ENCODE measurements around the gene SH3RF3.

Gene SH3RF3

DNA sequence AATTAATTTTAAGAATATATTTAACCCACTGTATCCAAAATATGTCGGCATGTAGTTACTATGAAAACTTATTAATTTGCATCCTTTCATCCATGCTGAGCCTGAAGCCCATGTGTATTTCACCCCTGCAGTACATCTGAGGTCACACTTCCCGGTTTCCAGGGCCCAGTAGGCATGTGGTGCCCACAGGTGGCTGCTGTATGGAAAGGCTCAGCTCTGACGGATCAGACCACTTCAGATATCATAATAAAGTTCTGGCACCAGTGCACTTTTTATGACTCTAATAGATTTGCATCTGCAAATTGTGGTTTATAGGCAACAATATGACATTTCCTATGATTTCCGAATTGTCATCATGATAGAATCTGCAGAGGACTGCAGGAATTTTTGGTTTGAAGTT lies 22.5 kb downstream of the SH3RF3 start:
- DNase-seq (ENCODE audit: extremely low read depth, low read depth) = no peak
- TF ChIP-seq, protein P1, sequence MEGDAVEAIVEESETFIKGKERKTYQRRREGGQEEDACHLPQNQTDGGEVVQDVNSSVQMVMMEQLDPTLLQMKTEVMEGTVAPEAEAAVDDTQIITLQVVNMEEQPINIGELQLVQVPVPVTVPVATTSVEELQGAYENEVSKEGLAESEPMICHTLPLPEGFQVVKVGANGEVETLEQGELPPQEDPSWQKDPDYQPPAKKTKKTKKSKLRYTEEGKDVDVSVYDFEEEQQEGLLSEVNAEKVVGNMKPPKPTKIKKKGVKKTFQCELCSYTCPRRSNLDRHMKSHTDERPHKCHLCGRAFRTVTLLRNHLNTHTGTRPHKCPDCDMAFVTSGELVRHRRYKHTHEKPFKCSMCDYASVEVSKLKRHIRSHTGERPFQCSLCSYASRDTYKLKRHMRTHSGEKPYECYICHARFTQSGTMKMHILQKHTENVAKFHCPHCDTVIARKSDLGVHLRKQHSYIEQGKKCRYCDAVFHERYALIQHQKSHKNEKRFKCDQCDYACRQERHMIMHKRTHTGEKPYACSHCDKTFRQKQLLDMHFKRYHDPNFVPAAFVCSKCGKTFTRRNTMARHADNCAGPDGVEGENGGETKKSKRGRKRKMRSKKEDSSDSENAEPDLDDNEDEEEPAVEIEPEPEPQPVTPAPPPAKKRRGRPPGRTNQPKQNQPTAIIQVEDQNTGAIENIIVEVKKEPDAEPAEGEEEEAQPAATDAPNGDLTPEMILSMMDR (IDR thresholded peaks at IDR 0.05; ENCODE audit: low read depth, low read length) = no peak

DNA sequence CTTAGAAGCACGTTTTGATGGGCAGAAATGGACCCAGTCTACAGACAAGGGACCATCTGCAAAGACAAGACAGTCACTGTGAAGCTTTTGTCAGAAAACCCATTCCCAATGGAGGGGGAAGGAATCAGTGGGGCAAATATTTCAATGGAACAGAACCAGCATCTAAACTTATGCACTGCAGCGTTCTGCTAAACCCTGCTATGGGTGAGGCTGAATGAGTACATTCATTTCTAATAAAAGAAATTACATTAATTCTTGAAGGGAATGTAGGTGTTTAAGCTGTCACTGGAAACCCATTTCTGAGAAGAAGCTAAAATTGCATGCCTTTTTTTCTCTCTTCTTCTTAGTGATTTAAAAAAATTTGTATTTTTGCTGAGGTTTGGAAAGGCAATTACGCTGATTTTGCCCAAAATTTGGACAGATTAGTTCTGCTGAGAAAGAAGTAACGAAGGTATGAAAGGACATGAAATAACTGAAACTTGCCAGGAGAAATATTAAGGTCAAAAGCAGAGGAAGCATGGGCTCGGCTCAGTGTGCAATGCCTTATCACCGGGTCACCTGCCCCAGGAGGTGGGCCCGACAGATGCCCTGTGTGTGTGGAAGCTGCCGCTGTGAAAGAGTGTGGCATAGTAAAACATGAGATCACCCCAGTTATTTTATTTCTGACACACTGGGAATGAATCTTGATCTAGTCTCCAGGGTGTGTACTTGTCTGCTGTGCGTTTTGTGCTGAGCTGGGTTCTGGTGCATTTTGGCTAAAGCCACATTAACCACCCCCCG lies 24.2 kb downstream of the SH3RF3 start:
- TF ChIP-seq, protein P1 (IDR thresholded peaks at IDR 0.05; ENCODE audit: low read depth, low read length) = no peak
- DNase-seq (ENCODE audit: extremely low read depth, low read depth) = no peak

DNA sequence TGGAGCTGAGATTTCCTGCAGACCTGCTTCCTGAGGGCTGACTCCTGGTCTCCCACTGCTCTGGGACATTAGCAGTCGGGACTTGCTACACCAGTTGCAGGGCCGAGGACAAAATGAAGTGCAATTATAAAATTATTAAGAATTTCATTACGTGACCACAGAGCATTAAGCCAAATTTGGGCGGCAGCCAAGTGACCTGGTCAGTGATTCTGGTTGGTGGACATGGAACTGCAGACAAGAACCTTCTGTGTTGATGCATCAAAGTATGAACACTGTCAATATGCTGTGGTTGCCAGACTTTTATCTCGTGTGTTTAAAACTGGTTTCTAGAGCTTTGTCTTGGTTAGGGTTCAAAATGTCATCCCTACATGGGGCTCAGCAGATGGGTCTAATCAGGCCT lies 24.8 kb downstream of the SH3RF3 start:
- DNase-seq (ENCODE audit: extremely low read depth, low read depth) = no peak
- TF ChIP-seq, protein P1 (IDR thresholded peaks at IDR 0.05; ENCODE audit: low read depth, low read length) = no peak

- no peak for DNase-seq (ENCODE audit: extremely low read depth, low read depth)
- TF ChIP-seq, protein P1 (IDR thresholded peaks at IDR 0.05; ENCODE audit: low read depth, low read length) = no peak
Observed at GRCh38 chr2:109154226-109154625, 25.2 kb downstream of the SH3RF3 start.

- no peak for DNase-seq (ENCODE audit: extremely low read depth, low read depth)
- TF ChIP-seq, protein P1 (IDR thresholded peaks at IDR 0.05; ENCODE audit: low read depth, low read length) = no peak
Observed at GRCh38 chr2:109155553-109156451, 26.8 kb downstream of the SH3RF3 start.

DNA sequence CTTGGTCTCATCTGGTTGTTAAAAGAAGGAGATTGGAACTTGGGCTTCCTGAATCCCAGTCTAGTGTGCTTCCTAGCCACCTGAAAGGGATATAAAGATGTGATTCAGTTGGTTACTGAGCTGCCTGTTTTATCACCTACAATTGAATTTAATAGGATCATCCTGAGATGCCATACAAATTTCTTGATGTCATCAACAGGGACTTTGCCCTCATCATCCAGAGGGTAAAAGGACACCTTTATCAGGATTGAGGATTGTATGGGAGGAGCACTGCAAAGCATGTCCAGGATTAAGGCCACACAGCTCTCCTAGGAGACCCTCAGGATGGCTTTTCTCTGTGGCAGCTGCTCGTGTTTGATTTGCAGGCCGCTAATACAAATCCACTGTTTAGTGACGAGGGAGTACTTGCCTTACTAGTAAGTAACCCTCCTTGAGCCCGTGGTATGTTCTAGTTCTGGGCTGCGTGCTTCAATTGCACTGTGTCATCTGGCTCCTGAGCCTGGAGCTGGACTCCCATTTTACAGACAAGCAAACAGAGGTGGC lies 28.6 kb downstream of the SH3RF3 start:
- no peak for DNase-seq (ENCODE audit: extremely low read depth, low read depth)
- TF ChIP-seq, protein P1 (IDR thresholded peaks at IDR 0.05; ENCODE audit: low read depth, low read length) = no peak

- TF ChIP-seq, protein P1 (IDR thresholded peaks at IDR 0.05; ENCODE audit: low read depth, low read length) = no peak
- no peak for DNase-seq (ENCODE audit: extremely low read depth, low read depth)
Observed at GRCh38 chr2:109158237-109158636, 29.2 kb downstream of the SH3RF3 start.

All from AG09319 (cell line).